SK-N-SH treated with all-trans-retinoic acid at 6 μM for 48 hours (cell line): ENCODE results near the gene PTPN13.

ENCODE experiments used
- ZFP3 ChIP-seq: fragments of 250-450 bp; sonication (Bioruptor Pico); IDR thresholded peaks from 2 replicates; pipeline ENCODE4 v1.5.0; 2020; ENCODE audit warnings: mild to moderate bottlenecking, moderate library complexity
- ZFP30 ChIP-seq: fragments of 450-650 bp; formaldehyde crosslinking; IDR thresholded peaks from 2 replicates; pipeline ENCODE4 v1.5.0; 2022; ENCODE audit warnings: mild to moderate bottlenecking, moderate library complexity
- TF ChIP-seq, protein P1 (sequence below): fragments of 250-450 bp; sonication (Bioruptor Pico); IDR thresholded peaks from 2 replicates; pipeline ENCODE4 v1.8.0; 2020; ENCODE audit warnings: mild to moderate bottlenecking, moderate library complexity, borderline replicate concordance

DNA sequence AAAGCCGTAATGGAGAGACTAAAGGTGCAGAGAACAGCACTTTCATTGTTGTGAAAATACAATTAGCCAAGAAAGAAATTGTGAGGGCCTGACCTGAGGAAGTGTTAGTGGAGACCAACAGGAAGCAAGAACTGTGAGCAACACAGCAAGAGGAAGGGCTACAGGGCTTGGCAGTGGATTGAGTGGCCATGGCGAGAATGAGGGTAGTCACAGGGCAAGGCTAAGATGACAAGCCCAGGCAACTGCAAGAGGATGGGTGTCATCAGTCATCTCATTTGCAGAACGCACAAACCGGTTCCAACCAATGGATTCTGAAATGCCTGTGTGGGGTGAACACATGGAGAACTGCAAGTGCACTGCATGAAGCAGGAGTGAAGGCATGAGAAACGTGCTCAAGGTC, 251.5 kb downstream of the PTPN13 start:
- no peak for TF ChIP-seq ZFP30
- no peak for TF ChIP-seq ZFP3 (CRISPR knock-in tag)
- TF ChIP-seq, protein P1, sequence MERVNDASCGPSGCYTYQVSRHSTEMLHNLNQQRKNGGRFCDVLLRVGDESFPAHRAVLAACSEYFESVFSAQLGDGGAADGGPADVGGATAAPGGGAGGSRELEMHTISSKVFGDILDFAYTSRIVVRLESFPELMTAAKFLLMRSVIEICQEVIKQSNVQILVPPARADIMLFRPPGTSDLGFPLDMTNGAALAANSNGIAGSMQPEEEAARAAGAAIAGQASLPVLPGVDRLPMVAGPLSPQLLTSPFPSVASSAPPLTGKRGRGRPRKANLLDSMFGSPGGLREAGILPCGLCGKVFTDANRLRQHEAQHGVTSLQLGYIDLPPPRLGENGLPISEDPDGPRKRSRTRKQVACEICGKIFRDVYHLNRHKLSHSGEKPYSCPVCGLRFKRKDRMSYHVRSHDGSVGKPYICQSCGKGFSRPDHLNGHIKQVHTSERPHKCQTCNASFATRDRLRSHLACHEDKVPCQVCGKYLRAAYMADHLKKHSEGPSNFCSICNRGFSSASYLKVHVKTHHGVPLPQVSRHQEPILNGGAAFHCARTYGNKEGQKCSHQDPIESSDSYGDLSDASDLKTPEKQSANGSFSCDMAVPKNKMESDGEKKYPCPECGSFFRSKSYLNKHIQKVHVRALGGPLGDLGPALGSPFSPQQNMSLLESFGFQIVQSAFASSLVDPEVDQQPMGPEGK (CRISPR knock-in tag), result no peak
